GM21717 (cell line): Measurements from ENCODE around the gene PRR14L.
"Not testable (repeated sequence)": the region's sequence is repeated elsewhere in the genome, so short reads cannot be mapped to it uniquely, and the experiment has no call there.

ENCODE experiments used
- ATAC-seq: cut with Tn5 transposase; IDR thresholded peaks from one replicate; pipeline ENCODE4 v1.9.1; 2021; ENCODE audit warnings: mild to moderate bottlenecking, moderate library complexity; ENCODE audit not compliant: unreplicated experiment

The PRR14L gene

GRCh38 chr22:31742115-31742514 lies 7.8 kb downstream of the PRR14L start:
- no peak for ATAC-seq

- ATAC-seq, result not testable (repeated sequence)
Observed at GRCh38 chr22:31740314-31740713, 9.6 kb downstream of the PRR14L start.

- ATAC-seq, result no peak
Observed at GRCh38 chr22:31739795-31740201, 10.1 kb downstream of the PRR14L start.

- ATAC-seq, result no peak
Observed at GRCh38 chr22:31738566-31738965, 11.4 kb downstream of the PRR14L start.

GRCh38 chr22:31737932-31738331 lies 12.0 kb downstream of the PRR14L start:
- no peak for ATAC-seq

- no peak for ATAC-seq
Observed at GRCh38 chr22:31736458-31736857, 13.5 kb downstream of the PRR14L start.

- no peak for ATAC-seq
Observed at GRCh38 chr22:31734512-31734911, 15.4 kb downstream of the PRR14L start.

GRCh38 chr22:31733580-31734079 lies 16.3 kb downstream of the PRR14L start:
- ATAC-seq, result no peak

- ATAC-seq, result no peak
Observed at GRCh38 chr22:31732089-31732829, 17.7 kb downstream of the PRR14L start.

- ATAC-seq, result no peak
Observed at GRCh38 chr22:31730344-31730711, 19.6 kb downstream of the PRR14L start.

GRCh38 chr22:31728857-31729256 lies 21.1 kb downstream of the PRR14L start:
- ATAC-seq, result no peak

- no peak for ATAC-seq
Observed at GRCh38 chr22:31726692-31727091, 23.2 kb downstream of the PRR14L start.

GRCh38 chr22:31723723-31724122 lies 26.2 kb downstream of the PRR14L start:
- no peak for ATAC-seq

- no peak for ATAC-seq
Observed at GRCh38 chr22:31719850-31720471, 30.0 kb downstream of the PRR14L start.

GRCh38 chr22:31715147-31715778 lies 34.7 kb downstream of the PRR14L start:
- ATAC-seq, result no peak

- not testable (repeated sequence) for ATAC-seq
Observed at GRCh38 chr22:31711226-31711625, 38.7 kb downstream of the PRR14L start.

- ATAC-seq, result no peak
Observed at GRCh38 chr22:31707519-31707918, 42.4 kb downstream of the PRR14L start.

GRCh38 chr22:31695423-31695822 lies 54.5 kb downstream of the PRR14L start:
- no peak for ATAC-seq

- not testable (repeated sequence) for ATAC-seq
Observed at GRCh38 chr22:31694046-31694445, 55.9 kb downstream of the PRR14L start.

GRCh38 chr22:31692186-31692886 lies 57.6 kb downstream of the PRR14L start:
- no peak for ATAC-seq

GRCh38 chr22:31691408-31691807 lies 58.5 kb downstream of the PRR14L start:
- ATAC-seq, result no peak
